Caco-2 (cell line): ENCODE measurements around the gene MCMBP. TPM values are rescaled to one million over a fixed set of nuclear protein-coding genes. Genes with fewer than 3 reads are reported as not detected.
A peak's percentile ranks its signal among the peaks of the same experiment; 100 is the strongest.

Source experiments
- BruUV-seq: library from RNA; stranded (reverse); fragments of 400-500 nt; replicated peaks from 2 replicates; lab custom pipeline; 2021; lab: Mats Ljungman, UMichigan
- CTCF ChIA-PET: fragments of 300-600 bp; sonication (Branson Sonifier 250); formaldehyde crosslinking; loops from one replicate; lab custom pipeline; 2022; ENCODE audit warnings: antibody characterized with exemption; lab: Charles Lee
- POLR2A ChIA-PET: fragments of 300-600 bp; sonication (Branson Sonifier 250); formaldehyde crosslinking; loops from one replicate; lab custom pipeline; 2022; ENCODE audit warnings: antibody characterized with exemption; lab: Charles Lee
- DNase-seq, 2 experiments: peaks; one replicate each; pipeline versions ENCODE4 v3.0.0 to v3.0.0-alpha.2; 2020 to 2022
- H3K27me3 ChIP-seq: replicated peaks from 2 replicates; pipeline ENCODE4 v1.6.0; 2011; ENCODE audit warnings: low read length; ENCODE audit not compliant: control insufficient read depth, insufficient read depth
- H3K36me3 ChIP-seq: 2 replicates; pipeline ENCODE4 v1.5.1; 2011; ENCODE audit warnings: low read length; ENCODE audit not compliant: control insufficient read depth, insufficient read depth
- H3K4me1 ChIP-seq: fragments of 250-450 bp; sonication (Bioruptor Pico); 2 replicates; pipeline ENCODE4 v1.5.1; 2020; ENCODE audit warnings: mild to moderate bottlenecking
- H3K4me3 ChIP-seq: 2 replicates; pipeline ENCODE4 v1.5.1; 2011; ENCODE audit warnings: low read depth, mild to moderate bottlenecking, control low read depth, low read length
- H3K9me3 ChIP-seq: fragments of 250-450 bp; sonication (Bioruptor Pico); 2 replicates; pipeline ENCODE4 v1.5.1; 2020; ENCODE audit warnings: mild to moderate bottlenecking, moderate library complexity
- H3K27ac Mint-ChIP-seq: one replicate; pipeline ENCODE4 v1.8.0; 2022; ENCODE audit warnings: mixed read lengths; ENCODE audit not compliant: unreplicated experiment
- H3K27me3 Mint-ChIP-seq: one replicate; pipeline ENCODE4 v1.8.0; 2022; ENCODE audit warnings: mixed read lengths; ENCODE audit not compliant: insufficient read depth, unreplicated experiment
- H3K36me3 Mint-ChIP-seq: one replicate; pipeline ENCODE4 v1.8.0; 2022; ENCODE audit warnings: mild to moderate bottlenecking, mixed read lengths; ENCODE audit not compliant: insufficient read depth, unreplicated experiment
- H3K4me1 Mint-ChIP-seq: one replicate; pipeline ENCODE4 v1.8.0; 2022; ENCODE audit warnings: low read depth, mixed read lengths; ENCODE audit not compliant: unreplicated experiment
- H3K4me3 Mint-ChIP-seq: one replicate; pipeline ENCODE4 v1.8.0; 2022; ENCODE audit warnings: mild to moderate bottlenecking, moderate library complexity, mixed read lengths; ENCODE audit not compliant: unreplicated experiment
- H3K9me3 Mint-ChIP-seq: one replicate; pipeline ENCODE4 v1.8.0; 2022; ENCODE audit warnings: mixed read lengths; ENCODE audit not compliant: unreplicated experiment
- intact Hi-C: fragments of 100-400 bp; cut with micrococcal nuclease; formaldehyde crosslinking; loops from one replicate; pipeline ENCODE4 v1.10.0; 2022; ENCODE audit not compliant: unreplicated experiment
- total RNA-seq: library from RNA; stranded (reverse); gene quantifications from 2 replicates; pipeline ENCODE4 v1.2.3, GENCODE V29; 2022
- TF ChIP-seq, protein P1 (sequence below), 2 experiments: fragments of 200-600 bp in 1 of 2; IDR thresholded peaks; 1 replicate in 1 of 2; 2 replicates in 1 of 2; pipeline versions ENCODE4 v1.5.1 to v1.8.0; 2011 to 2022; ENCODE audit warnings: antibody characterized with exemption in 1 of 2, control low read depth in 1 of 2, inconsistent platforms in 1 of 2, low read depth in 1 of 2, low read length in 1 of 2, mild to moderate bottlenecking in 1 of 2, moderate library complexity in 1 of 2; ENCODE audit not compliant: insufficient read depth in 1 of 2, severe bottlenecking in 1 of 2, unreplicated experiment in 1 of 2

MCMBP gene
- total RNA-seq, 1 experiment from 2014 or later = 88.4 TPM

DNA sequence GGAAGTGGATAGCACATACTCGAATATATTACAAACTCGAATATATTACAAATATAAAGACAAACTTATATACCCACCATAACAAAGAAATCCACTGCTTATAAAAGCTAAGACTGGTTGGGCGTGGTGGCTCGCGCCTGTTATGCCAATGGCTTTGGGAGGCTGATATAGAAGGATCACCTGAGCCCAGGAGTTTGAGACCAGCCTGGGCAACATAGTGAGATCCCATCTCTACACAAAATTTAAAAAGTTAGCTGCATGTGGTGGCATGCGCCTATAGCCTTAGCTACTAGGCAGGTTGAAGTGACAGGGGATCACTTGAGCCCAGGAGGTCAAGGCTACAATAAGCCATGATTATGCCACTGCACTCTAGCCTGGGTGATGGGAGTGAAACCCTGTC, 20.4 kb downstream of the MCMBP start:
- no peak overlapping the region for H3K4me3 ChIP-seq
- intact Hi-C loops = no loop called here
- Mint-ChIP-seq H3K4me3 (no peak overlapping the region), H3K4me1 (peaks cover under 1% of the 10 kb centered on the region), H3K27ac (no peak overlapping the region), H3K27me3 (no peaks in the 10 kb centered on the region), H3K9me3 (no peaks in the 10 kb centered on the region), H3K36me3 (peaks cover 78% of the 10 kb centered on the region)
- H3K27me3 ChIP-seq = no peaks in the 10 kb centered on the region
- POLR2A ChIA-PET = no interaction called here
- TF ChIP-seq, protein P1, sequence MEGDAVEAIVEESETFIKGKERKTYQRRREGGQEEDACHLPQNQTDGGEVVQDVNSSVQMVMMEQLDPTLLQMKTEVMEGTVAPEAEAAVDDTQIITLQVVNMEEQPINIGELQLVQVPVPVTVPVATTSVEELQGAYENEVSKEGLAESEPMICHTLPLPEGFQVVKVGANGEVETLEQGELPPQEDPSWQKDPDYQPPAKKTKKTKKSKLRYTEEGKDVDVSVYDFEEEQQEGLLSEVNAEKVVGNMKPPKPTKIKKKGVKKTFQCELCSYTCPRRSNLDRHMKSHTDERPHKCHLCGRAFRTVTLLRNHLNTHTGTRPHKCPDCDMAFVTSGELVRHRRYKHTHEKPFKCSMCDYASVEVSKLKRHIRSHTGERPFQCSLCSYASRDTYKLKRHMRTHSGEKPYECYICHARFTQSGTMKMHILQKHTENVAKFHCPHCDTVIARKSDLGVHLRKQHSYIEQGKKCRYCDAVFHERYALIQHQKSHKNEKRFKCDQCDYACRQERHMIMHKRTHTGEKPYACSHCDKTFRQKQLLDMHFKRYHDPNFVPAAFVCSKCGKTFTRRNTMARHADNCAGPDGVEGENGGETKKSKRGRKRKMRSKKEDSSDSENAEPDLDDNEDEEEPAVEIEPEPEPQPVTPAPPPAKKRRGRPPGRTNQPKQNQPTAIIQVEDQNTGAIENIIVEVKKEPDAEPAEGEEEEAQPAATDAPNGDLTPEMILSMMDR (IDR thresholded peaks at IDR 0.05; ENCODE audit: insufficient read depth in 1 of 2, low read depth in 1 of 2, low read length in 1 of 2, severe bottlenecking in 1 of 2, unreplicated experiment in 1 of 2) = no peak
- BruUV-seq = no TSS peak
- CTCF ChIA-PET = no interaction called here
- no peaks in the 10 kb centered on the region for H3K9me3 ChIP-seq
- H3K36me3 ChIP-seq = peaks cover 1% of the 10 kb centered on the region; the same call in 1 of the 2 replicates
- no peak for DNase-seq
- H3K4me1 ChIP-seq = peaks cover 22% of the 10 kb centered on the region

DNA sequence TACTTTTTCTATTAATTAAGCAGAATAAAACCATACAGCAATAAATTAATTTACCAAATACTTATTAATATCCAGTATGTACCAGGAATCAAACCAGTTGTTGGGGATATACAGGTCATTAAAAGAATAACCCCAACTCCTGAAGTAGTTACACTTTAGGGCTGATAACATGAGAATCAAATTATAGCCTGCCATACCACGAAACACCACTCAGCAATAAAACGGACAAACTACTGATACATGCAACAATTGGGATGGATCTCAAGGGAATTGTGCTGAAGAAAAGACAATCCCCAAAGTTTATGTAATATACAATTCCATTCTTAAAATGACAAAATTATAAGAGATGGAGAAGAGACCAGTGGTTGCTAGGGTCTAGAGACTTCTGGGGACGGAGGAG, 22.7 kb downstream of the MCMBP start:
- H3K9me3 ChIP-seq = no peaks in the 10 kb centered on the region
- DNase-seq = no peak
- no peaks in the 10 kb centered on the region for H3K27me3 Mint-ChIP-seq
- H3K4me3 ChIP-seq = no peak overlapping the region
- ChIA-PET CTCF (interaction anchor here (0.7 to 1.0 kb wide), 2 partner anchors 10 to 100 kb away, joined by 3 to 4 read pairs; no protein-coding TSS in a partner anchor), POLR2A (interaction anchor here (1.0 kb wide), 1 partner anchor 199 kb away, joined by 5 read pairs; the partner anchor contains the start of gene BAG3)
- no TSS peak for BruUV-seq
- peak overlapping the region; percentile 64 for H3K27ac Mint-ChIP-seq
- TF ChIP-seq, protein P1 (IDR thresholded peaks at IDR 0.05; ENCODE audit: insufficient read depth in 1 of 2, low read depth in 1 of 2, low read length in 1 of 2, severe bottlenecking in 1 of 2, unreplicated experiment in 1 of 2) = no peak
- H3K36me3 Mint-ChIP-seq = peaks cover 81% of the 10 kb centered on the region
- H3K4me1 Mint-ChIP-seq = peaks cover 7% of the 10 kb centered on the region
- peaks cover 22% of the 10 kb centered on the region for H3K4me1 ChIP-seq
- peaks cover 1% of the 10 kb centered on the region; the same call in 1 of the 2 replicates for H3K36me3 ChIP-seq
- intact Hi-C loops = no loop called here
- H3K27me3 ChIP-seq = no peaks in the 10 kb centered on the region
- no peak overlapping the region for H3K4me3 Mint-ChIP-seq
- H3K9me3 Mint-ChIP-seq = no peaks in the 10 kb centered on the region

DNA sequence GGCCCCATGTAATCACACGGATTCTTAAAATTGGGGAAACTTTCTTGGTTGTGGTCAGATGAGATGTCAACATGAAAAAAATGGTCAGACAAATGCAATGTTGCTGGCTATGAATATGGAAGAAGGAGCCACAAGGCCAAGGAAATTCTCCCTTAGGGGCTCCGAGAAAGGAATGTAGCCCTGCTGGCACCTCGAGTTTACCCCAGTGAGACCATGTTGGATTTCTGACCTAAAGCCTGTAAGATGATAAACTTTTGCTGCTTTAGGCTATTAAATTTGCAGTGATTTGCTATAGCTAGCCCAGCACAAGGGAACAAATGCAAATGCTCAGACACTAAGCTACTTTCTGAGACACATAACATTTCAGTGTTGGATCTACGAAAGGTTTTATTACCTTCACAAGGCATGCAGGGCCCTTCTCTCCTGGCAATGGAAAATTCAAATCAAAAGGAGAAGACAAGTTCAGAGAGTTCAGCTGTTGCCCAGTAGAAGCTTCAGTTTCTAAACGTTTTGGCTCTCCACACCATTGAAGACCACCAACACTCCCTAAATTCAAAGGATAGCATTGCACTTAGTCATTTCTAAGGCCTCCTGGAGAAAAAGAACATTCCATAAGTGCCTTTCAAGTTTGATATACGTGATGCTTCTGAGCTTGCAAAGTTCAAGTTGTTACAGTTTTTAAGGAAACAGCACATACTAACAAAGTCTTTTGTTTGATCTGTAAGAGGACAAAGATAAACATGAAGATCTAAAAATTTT, 23.4 kb downstream of the MCMBP start:
- ChIA-PET POLR2A (interaction anchor here (1.0 kb wide), 1 partner anchor 198 kb away, joined by 5 read pairs; the partner anchor contains the start of gene BAG3), CTCF (interaction anchor here (1.0 kb wide), 1 partner anchor 11 kb away, joined by 3 read pairs; no protein-coding TSS in a partner anchor)
- H3K4me3 ChIP-seq = no peak overlapping the region
- intact Hi-C loops = no loop called here
- H3K4me1 ChIP-seq = peaks cover 22% of the 10 kb centered on the region
- H3K9me3 ChIP-seq = no peaks in the 10 kb centered on the region
- H3K36me3 ChIP-seq = peaks cover 3% of the 10 kb centered on the region
- no peaks in the 10 kb centered on the region for H3K27me3 ChIP-seq
- Mint-ChIP-seq H3K27ac (peak overlapping the region; percentile 63), H3K4me3 (peak overlapping the region; percentile 29), H3K27me3 (no peaks in the 10 kb centered on the region), H3K9me3 (no peaks in the 10 kb centered on the region), H3K4me1 (peaks cover 7% of the 10 kb centered on the region), H3K36me3 (peaks cover 82% of the 10 kb centered on the region)
- no TSS peak for BruUV-seq
- TF ChIP-seq, protein P1 (IDR thresholded peaks at IDR 0.05; ENCODE audit: insufficient read depth in 1 of 2, low read depth in 1 of 2, low read length in 1 of 2, severe bottlenecking in 1 of 2, unreplicated experiment in 1 of 2) = no peak
- DNase-seq = no peak
